Hindlimb muscle (tissue), 1 donor: ENCODE results near the gene HIP1R. TPM values are rescaled to one million over a fixed set of nuclear protein-coding genes. Genes with fewer than 3 reads are reported as not detected.

Source experiments
- DNase-seq: peaks from one replicate; pipeline ENCODE4 v3.0.0-alpha.2; 2013
- polyA plus RNA-seq: library from polyadenylated mRNA; unstranded; fragments of 120-200 nt; gene quantifications from one replicate; pipeline ENCODE4 v1.2.1, GENCODE V29; 2013; ENCODE audit not compliant: insufficient read length

HIP1R gene
- polyA plus RNA-seq, 1 donor: 8.7 TPM

DNA sequence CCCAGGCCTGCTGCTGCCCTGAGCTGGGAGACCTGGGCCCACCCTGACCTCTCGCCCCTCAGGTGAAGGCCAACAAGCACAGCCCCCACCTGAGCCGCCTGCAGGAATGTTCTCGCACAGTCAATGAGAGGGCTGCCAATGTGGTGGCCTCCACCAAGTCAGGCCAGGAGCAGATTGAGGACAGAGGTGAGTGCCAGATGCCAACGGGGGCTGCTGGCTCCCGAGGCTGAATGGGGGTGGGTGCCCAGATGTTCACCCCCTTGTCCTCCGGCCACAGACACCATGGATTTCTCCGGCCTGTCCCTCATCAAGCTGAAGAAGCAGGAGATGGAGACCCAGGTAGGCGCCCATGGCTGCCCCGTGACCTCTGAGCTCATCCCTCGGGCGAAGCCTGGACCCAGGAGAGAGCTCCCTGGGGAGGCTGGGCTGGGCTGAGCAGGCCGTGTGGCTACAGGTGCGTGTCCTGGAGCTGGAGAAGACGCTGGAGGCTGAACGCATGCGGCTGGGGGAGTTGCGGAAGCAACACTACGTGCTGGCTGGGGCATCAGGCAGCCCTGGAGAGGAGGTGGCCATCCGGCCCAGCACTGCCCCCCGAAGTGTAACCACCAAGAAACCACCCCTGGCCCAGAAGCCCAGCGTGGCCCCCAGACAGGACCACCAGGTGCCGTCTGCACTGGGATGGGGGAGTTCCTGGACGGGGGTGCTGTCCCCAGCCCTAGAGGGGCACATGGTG lies 25.8 kb downstream of the HIP1R start:
- no peak for DNase-seq

DNA sequence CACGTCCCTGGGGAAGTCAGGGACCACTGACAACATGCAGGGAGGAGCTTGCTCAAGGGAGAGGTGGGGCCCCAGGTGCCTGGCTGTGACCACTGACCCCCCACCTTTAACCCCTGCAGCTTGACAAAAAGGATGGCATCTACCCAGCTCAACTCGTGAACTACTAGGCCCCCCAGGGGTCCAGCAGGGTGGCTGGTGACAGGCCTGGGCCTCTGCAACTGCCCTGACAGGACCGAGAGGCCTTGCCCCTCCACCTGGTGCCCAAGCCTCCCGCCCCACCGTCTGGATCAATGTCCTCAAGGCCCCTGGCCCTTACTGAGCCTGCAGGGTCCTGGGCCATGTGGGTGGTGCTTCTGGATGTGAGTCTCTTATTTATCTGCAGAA lies 26.3 kb downstream of the HIP1R start:
- DNase-seq: no peak

GRCh38 chr12:122862110-122862634 lies 26.9 kb downstream of the HIP1R start:
- DNase-seq: no peak

- DNase-seq: no peak
These were observed 27.8 kb downstream of the HIP1R start for GRCh38 chr12:122862872-122863701.

- no peak for DNase-seq
These were observed 29.6 kb downstream of the HIP1R start for GRCh38 chr12:122864894-122865253.

DNA sequence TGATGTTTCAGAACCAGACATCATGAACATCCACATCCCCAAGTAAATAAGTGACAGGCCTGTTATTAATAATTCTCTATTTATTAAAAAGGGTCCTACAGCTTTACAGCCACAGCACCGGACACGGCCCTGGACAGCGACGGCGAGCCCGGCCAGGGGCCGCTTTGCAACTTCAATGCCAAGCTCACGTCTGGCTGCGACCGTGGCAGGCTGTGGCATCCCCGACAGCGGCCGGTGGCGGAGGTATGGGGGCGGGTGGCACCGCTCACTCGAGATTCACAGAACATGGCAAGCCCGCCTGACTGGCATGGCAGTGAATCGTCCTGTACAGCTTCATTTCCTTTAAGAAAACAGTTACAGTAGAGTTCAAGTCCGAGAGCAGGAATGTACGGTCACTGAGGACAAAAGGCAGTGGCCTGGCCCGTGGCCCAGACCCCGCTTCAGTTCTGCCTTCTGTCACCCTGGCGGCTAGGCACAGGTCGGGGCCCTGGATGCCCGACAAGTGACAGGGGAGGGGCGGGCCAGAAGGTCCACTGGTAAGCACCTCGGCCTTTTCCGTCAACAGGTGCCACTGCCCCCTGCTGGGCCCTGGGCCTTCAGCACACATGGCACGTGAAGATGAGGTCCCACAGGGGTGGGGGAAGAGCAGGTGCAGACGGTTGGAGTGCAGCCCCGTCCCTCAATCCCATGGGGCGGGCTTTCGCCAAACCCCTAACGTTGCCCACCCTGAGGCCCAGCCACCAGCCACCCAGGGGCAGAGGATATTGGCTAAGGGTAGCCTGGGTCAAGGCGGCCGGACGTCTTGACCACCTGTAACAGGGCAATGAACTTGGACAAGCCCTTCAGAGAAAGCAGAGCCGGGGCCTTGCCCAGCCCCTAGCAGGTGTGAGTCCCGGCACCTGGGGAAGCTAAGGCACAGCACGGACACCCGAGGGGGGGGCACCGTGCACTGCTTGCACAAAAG lies 30.3 kb downstream of the HIP1R start:
- no peak for DNase-seq

GRCh38 chr12:122866379-122866778 lies 31.1 kb downstream of the HIP1R start:
- DNase-seq: no peak

DNA sequence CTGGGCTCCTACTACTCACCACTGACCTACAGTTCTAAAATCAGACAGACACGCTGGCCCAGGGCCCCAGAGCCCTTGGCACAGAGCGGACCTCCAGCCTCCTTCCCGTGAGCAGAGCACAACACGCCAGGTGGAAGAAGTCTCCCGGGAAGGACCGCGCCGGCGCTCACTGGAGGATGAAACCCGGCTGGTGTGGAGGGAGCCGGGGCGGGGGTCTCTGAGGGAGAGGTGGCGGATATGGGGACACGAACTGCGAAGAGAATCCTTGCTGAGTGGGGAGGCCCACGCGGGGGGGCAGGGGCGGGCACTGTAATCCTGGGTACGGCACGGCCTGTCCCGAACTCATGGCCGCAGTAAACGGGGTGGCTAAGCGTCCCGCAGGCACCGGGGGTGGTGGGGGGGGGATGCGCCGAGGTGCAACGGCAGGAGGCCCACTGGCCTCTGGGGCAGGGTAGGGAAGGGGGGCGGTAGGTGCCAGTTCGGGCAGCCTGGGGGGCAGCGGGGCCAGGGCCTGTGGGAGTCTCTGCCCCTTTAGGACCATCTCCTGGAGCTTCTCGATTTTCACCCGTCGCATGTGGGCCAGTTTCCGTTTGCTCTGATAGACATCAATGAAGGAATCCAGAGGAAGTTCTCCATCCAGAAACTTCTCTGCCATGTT lies 31.8 kb downstream of the HIP1R start:
- no peak for DNase-seq

DNA sequence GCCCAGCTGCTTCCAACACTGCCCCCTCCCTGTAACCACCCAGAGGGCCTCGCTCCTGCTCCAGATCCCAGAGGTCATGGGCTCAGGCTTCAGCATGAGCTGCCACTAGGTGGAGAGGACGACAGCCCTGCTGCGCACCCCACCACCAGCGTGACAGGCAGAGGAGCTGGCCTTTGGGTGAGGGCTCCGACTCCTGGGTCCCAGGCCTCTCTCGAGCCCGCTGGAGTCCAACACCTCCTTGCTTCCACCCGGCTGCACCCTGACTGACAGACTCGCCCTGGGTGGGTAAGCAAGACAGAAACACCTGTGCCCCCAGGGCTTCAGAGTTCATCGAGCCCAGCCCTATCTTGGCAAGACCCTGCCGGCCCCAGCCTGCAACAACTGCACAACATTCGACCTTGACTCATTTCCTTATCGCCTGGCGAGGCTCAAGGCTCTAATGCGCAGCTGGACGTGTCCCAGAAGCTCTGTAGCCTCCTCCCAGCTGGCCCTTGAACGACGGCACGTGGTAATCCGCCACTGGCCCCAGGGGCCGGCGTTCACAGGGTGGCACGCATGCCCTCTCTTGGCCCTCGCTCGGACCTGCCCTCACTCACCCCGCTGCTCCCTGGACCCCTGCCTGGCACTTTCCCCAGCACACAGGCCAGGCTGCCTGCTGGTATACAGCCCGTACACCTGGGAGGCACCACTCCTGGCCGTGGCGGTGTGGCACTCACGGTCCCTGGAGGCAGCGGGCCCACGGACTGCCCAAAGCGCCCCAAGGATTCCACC lies 32.6 kb downstream of the HIP1R start:
- DNase-seq: no peak

DNA sequence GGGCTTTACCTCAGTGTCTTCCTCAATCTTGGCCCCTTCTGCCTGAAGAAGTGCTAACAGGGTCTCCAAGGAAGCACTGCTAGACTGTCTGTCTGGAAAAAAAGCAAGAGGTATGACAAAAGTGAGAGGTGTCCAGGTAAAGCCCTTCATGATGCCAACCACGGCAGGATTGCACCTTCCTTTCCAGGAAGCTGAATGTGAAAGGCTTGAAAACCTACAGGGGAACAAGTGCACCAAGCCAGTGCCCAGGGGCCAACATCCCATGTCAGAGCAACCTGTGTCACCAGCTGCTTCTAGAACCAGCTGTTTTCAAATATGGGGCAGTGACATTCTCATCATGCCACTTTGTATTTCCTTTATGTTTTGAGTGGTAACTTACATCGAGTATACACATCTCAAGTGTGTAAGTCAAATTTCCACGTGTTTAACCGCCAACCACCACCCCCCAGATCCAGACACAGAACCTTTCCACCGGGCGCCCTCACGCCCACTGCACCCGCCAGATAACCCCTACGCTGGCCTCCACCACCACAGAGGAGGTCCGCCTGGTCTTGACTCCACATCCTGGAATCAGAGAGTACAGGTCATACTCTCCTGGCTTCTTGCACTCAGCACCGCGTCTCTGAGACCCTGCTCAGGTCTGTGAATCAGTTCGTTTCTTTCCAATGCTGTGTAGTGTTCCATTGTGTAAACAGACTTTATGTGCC lies 33.4 kb downstream of the HIP1R start:
- no peak for DNase-seq

GRCh38 chr12:122869207-122869973 lies 34.1 kb downstream of the HIP1R start:
- DNase-seq: no peak

DNA sequence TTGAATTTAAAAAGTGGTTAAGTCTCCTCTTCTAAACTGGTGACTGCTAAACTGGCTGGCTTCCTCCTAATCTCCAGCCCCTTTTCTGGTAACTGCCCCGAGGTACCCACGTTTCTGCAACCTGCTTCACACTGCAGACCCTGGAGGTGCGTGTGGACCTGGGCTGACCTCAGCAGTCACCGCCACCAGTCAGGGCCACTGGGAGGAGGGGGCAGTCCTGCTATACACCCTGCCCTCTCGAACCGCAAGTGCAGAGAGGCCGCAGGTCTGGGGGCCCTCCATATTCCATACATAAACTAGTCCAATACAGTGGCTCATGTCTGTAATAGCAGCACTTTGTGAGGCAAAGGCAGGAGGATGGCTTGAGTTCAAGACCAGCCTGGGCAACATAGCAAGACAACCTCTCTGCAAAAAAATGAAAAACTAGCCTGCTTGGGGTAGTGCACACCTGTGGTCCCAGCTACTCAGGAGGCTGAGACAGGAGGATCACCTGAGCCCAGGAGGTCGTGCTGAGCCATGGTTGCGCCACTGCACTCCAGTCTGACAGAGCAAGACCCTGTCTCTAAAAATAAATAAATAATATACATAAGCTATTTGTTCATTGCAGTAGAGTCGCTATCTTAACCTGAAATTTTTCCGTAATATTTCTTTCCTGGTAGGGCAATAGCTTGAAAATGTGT lies 35.0 kb downstream of the HIP1R start:
- DNase-seq: no peak

DNA sequence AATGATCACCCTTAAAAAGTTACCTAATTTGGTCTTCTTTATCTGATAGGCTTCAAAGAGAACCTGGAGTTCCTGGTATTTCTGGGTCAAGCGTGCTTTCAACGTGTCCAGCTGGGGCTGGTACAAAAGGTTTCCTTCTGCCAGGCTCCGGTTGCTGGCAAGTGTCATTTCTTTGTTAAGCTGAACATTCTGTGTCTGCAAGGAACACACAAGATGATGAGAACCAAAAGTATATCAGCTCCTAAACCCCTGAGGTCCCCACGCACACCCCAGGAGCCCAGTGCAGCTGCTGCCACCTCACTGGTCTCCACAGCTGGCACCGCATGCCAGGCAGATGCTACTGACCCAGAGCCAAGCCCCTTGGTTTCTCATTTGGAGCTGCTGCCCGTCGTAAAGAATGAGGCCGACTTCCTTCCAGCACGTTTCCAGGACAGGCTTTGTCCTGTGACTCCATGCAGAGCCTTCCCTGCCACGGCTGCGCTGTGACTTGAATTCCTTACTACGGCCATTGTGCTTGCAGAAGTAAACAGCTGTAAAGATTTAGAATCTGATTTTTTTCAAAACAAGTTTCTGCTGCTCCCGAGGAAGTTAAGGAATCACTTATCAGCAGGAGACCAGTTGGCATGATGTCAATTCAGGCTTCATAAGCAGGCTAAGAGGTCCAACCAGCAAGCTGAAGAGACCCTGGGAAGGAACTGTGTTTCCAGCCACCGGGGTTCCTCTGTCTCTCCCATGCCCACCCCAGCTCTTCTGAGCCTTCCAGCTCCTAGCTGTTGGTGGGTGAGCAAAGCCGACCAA lies 35.8 kb downstream of the HIP1R start:
- no peak for DNase-seq

DNA sequence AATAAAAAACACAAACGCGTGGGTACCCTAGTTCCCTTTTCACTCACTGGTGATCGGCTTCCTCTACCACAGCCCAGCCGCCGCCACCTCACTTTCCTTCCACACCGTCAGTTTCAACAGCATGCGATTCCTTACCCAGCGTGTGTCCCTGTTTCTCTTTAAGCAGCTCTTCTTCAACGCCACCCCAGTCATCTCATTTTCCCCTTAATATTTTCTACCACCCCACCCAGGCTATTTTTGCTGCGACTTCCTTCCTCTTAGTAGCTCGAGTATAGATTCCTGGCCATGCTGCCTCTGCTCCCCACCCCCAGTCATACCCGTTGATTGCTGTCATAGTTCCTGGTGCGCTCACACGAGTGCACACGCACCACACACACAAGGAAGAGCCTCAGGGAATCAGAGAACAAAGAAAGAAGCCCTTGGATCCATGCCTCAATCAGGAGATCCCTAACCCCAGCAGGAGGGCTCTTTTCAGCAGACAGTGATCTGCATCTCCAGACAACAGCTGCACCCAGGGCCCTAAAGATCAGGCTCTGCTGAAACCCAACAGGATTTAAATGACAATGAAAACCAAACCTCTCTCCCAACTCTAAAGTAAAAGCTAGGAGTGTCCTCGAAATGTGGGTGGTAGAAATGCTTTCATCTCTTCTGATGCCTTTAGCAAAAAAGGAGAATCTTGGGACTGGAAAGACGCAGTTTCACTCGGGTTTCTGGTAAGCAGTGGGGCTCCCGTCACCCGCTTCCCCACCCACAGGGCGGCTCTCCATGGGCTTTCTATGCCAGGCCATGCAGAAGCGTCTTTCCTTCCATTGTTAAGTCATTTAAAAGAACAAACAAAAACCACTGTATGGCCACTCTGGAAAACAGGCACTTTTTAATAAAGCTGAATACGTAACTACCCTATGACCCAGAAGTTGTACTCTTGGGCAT lies 36.9 kb downstream of the HIP1R start:
- no peak for DNase-seq

DNA sequence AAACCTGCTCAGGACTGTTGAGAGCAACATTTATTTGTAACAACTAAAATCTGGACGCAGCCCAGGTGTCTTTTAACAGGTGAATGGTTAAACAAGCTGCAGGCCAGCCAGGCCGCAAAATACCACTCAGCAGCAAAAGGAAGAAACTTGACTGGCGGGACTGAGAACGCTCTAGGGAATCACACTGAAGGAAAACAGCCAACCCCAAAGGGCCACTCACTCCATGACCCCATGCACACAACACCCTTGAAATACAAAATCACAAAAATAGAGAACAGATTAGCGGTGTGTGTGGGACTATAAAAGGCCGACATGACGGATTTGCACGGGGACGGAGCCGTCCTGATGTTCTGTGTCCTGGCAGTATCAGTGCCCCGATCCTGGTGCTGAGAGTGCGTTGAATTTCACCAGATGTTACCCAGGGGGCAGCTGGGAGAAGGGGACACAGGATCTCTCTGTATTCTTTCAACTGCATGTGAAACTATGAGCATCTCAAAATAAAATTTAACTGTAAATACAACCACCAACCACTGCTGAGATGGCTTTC lies 37.6 kb downstream of the HIP1R start:
- no peak for DNase-seq

DNA sequence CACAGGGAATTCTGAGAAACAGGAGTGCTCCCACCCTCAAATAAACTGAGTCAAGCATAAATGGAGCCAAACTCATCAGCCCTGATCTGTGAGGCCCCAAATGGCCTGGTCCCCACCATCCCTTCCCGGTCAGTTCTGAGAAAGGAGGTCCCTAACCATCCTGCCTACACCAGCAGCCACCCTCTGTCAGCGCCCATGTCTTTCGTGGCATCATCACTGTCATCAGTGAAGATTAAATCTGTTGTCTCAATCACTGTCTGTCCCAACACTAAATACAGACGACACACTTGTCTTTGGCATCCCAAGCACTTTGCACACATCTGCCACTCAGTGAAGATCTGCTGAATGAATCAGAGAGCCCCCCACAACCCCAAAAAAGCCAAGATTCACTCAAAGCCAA lies 38.3 kb downstream of the HIP1R start:
- no peak for DNase-seq

- DNase-seq: no peak
These were observed 38.8 kb downstream of the HIP1R start for GRCh38 chr12:122874081-122874480.
